Smooth muscle cell (in vitro differentiated cells): ENCODE data around the gene TRIM63. TPM values are rescaled to one million over a fixed set of nuclear protein-coding genes. Genes with fewer than 3 reads are reported as not detected.
"Not testable (repeated sequence)": the region's sequence is repeated elsewhere in the genome, so short reads cannot be mapped to it uniquely, and the experiment has no call there.

ENCODE experiments used
- DNase-seq: peaks from one replicate; lab custom pipeline; 2025; ENCODE audit not compliant: unreplicated experiment; lab: John Stamatoyannopoulos, UW
- H2AFZ ChIP-seq: fragments of 200-600 bp; sonication (generic); 2 replicates; pipeline ENCODE4 v1.6.0; 2016; ENCODE audit warnings: antibody characterized with exemption, low read depth, mild to moderate bottlenecking
- H3F3A ChIP-seq: fragments of 200-600 bp; sonication (generic); 2 replicates; pipeline ENCODE4 v1.6.0; 2017; ENCODE audit warnings: antibody characterized with exemption, low read depth
- H3K27ac ChIP-seq: fragments of 200-600 bp; sonication (generic); 2 replicates; pipeline ENCODE4 v1.5.1; 2016; ENCODE audit warnings: low read depth, mild to moderate bottlenecking
- H3K27me3 ChIP-seq: fragments of 200-600 bp; sonication (generic); 2 replicates; pipeline ENCODE4 v1.6.1; 2016; ENCODE audit warnings: low read depth, mild to moderate bottlenecking
- H3K36me3 ChIP-seq: fragments of 200-600 bp; sonication (generic); 2 replicates; pipeline ENCODE4 v1.5.1; 2016; ENCODE audit warnings: low read depth
- H3K4me1 ChIP-seq: fragments of 200-600 bp; sonication (generic); 2 replicates; pipeline ENCODE4 v1.5.1; 2016; ENCODE audit warnings: low read depth
- H3K4me2 ChIP-seq: fragments of 200-600 bp; sonication (generic); 2 replicates; pipeline ENCODE4 v1.6.0; 2016; ENCODE audit warnings: mild to moderate bottlenecking
- H3K4me3 ChIP-seq: fragments of 200-600 bp; sonication (generic); 2 replicates; pipeline ENCODE4 v1.5.1; 2016; ENCODE audit warnings: mild to moderate bottlenecking
- H3K79me2 ChIP-seq: fragments of 200-600 bp; sonication (generic); 2 replicates; pipeline ENCODE4 v1.6.0; 2016; ENCODE audit warnings: low read depth, mild to moderate bottlenecking
- H3K9ac ChIP-seq: fragments of 200-600 bp; sonication (generic); 2 replicates; pipeline ENCODE4 v1.6.0; 2016; ENCODE audit warnings: low read depth
- H3K9me3 ChIP-seq: fragments of 200-600 bp; sonication (generic); replicated peaks from 2 replicates; pipeline ENCODE4 v1.5.1; 2016; ENCODE audit warnings: low read depth
- H4K20me1 ChIP-seq: fragments of 200-600 bp; sonication (generic); 2 replicates; pipeline ENCODE4 v1.6.0; 2016; ENCODE audit warnings: low read depth
- WGBS: methylation state at CpG from one replicate; pipeline ENCODE4 v1.1.7; 2016; ENCODE audit warnings: low lambda C conversion rate; 5-methylcytosine and 5-hydroxymethylcytosine counted together
- polyA plus RNA-seq: library from polyadenylated mRNA; unstranded; fragments of >200 nt; fragmentation: Nextera tagmentation; extraction: Ambion mirVana; gene quantifications from 2 replicates; pipeline ENCODE4 v1.2.1, GENCODE V29; 2016
- total RNA-seq: library from RNA; depleted of rRNA; stranded (reverse); fragments of >200 nt; gene quantifications from 2 replicates; pipeline ENCODE4 v1.2.3, GENCODE V29; 2014
- TF ChIP-seq, protein P1 (sequence below): fragments of 200-600 bp; sonication (generic); IDR thresholded peaks from 2 replicates; pipeline ENCODE4 v1.5.1; 2017; ENCODE audit warnings: borderline replicate concordance, mild to moderate bottlenecking, antibody characterized with exemption; ENCODE audit not compliant: insufficient read depth, poor library complexity, severe bottlenecking

The TRIM63 gene
- total and polyA plus RNA-seq, 2 experiments from 2014 or later, result 0.14 TPM; not detected in 1

DNA sequence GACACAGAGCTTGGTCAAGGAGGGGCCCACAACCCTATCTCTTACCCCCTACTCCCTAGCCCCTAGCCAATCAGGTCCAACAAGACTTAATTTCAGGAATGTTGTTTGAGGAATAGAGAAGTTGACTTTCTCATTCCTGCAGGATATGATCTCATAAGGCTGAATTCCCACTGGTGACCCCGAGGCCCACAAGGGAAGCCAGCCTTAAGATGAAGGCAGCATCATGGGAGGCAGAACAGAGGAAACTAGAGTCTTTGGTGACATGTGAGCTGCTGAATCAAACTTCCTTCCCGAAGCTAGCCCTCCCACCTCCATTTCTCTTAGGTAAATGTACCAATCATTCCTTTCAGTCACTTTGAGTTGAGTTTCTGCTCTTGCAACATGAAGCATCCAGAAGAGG lies 35.1 kb upstream of the TRIM63 start:
- Histone ChIP-seq H3K36me3 (no peaks in the 10 kb centered on the region), H3K4me3 (no peak overlapping the region), H3F3A (peaks cover 10% of the 10 kb centered on the region), H2AFZ (no peak overlapping the region), H3K79me2 (no peaks in the 10 kb centered on the region), H3K9me3 (no peaks in the 10 kb centered on the region), H3K27me3 (no peaks in the 10 kb centered on the region), H3K9ac (no peak overlapping the region), H4K20me1 (no peaks in the 10 kb centered on the region), H3K4me2 (no peak overlapping the region), H3K27ac (no peak overlapping the region), H3K4me1 (peaks cover 2% of the 10 kb centered on the region)
- TF ChIP-seq, protein P1, sequence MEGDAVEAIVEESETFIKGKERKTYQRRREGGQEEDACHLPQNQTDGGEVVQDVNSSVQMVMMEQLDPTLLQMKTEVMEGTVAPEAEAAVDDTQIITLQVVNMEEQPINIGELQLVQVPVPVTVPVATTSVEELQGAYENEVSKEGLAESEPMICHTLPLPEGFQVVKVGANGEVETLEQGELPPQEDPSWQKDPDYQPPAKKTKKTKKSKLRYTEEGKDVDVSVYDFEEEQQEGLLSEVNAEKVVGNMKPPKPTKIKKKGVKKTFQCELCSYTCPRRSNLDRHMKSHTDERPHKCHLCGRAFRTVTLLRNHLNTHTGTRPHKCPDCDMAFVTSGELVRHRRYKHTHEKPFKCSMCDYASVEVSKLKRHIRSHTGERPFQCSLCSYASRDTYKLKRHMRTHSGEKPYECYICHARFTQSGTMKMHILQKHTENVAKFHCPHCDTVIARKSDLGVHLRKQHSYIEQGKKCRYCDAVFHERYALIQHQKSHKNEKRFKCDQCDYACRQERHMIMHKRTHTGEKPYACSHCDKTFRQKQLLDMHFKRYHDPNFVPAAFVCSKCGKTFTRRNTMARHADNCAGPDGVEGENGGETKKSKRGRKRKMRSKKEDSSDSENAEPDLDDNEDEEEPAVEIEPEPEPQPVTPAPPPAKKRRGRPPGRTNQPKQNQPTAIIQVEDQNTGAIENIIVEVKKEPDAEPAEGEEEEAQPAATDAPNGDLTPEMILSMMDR, result no peak
- WGBS, result 64% methylated on average over 2 of the region's 2 CpGs
- no peak for DNase-seq

DNA sequence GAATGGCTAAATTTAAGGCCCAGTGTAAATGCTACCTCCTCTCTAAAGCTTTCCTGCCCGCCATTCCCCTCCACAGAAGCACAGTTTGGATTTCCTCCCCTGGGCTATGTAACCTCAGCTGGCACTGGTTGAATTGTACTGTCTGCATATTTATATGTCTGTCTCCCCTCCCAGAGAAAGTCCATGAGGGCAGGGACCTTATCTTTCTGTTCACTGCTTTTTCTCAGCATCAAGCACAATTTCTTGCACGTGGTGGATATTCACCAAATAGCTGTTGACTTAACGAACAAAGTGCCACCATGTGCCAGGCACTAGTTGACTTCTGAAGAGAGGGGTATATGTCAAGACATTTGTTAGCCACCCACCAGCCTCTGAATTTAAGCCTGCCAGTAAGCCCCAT lies 34.7 kb upstream of the TRIM63 start:
- Histone ChIP-seq H3F3A (peaks cover 14% of the 10 kb centered on the region), H3K79me2 (no peaks in the 10 kb centered on the region), H3K36me3 (no peaks in the 10 kb centered on the region), H3K4me2 (no peak overlapping the region), H3K27ac (no peak overlapping the region), H3K9ac (no peak overlapping the region), H3K9me3 (no peaks in the 10 kb centered on the region), H3K4me1 (peaks cover 6% of the 10 kb centered on the region), H3K4me3 (no peak overlapping the region), H2AFZ (no peak overlapping the region), H3K27me3 (no peaks in the 10 kb centered on the region), H4K20me1 (no peaks in the 10 kb centered on the region)
- 84% methylated on average over 3 of the region's 3 CpGs for WGBS
- TF ChIP-seq, protein P1, result no peak
- no peak for DNase-seq

DNA sequence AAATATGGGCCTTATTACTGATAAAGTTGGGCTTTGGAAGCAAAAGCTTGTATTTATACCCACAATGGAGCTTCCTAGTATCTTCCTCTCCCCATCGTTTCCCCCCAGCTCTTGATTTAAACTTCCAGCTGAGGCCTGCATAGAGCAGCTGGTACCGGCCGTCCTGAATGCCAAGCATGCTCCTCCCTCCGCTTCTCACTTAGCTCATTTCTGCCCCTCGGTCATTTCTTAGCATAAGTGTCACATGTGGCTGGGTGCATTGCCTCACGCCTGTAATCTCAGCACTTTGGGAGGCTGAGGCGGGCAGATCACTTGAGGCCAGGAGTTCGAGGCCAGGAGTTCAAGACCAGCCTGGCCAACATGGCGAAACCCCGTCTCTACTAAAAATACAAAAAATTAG lies 32.8 kb upstream of the TRIM63 start:
- not testable (repeated sequence) for H3K4me3 ChIP-seq, H3K79me2 ChIP-seq, H3K4me1 ChIP-seq, DNase-seq, H3K36me3 ChIP-seq, H3K9ac ChIP-seq, H2AFZ ChIP-seq, H4K20me1 ChIP-seq, H3K27me3 ChIP-seq, H3K9me3 ChIP-seq, H3K27ac ChIP-seq, H3K4me2 ChIP-seq
- peaks cover 15% of the 10 kb centered on the region for H3F3A ChIP-seq
- 91% methylated on average over 10 of the region's 10 CpGs for WGBS

DNA sequence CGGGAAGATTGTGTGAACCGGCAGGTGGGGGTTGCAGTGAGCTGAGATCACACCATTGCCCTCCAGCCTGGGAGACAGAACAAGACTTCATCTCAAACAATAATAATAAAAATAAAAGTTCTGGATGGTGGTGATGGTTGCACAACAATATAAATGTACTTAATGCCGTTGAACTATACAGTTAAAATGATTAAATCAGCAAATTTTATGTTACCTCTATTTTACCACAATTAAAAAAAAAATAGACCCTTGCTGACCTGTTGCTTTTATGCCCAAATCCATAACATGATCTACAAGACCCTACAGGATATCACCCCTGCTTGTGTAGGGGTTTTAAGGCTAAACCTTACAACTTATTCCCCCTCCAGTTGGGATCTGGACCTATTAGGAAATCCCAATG lies 32.4 kb upstream of the TRIM63 start:
- Histone ChIP-seq H3K4me1 (peaks cover 9% of the 10 kb centered on the region), H2AFZ (no peak overlapping the region), H3K4me3 (no peak overlapping the region), H3K79me2 (no peaks in the 10 kb centered on the region), H4K20me1 (no peaks in the 10 kb centered on the region), H3F3A (peaks cover 15% of the 10 kb centered on the region), H3K36me3 (no peaks in the 10 kb centered on the region), H3K27ac (no peak overlapping the region), H3K4me2 (no peak overlapping the region), H3K9me3 (no peaks in the 10 kb centered on the region), H3K27me3 (no peaks in the 10 kb centered on the region), H3K9ac (no peak overlapping the region)
- TF ChIP-seq, protein P1, result no peak
- WGBS, result 99% methylated on average over 3 of the region's 3 CpGs
- DNase-seq, result no peak
